ENCODE measurements around the gene AKAIN1.

Gene AKAIN1

GRCh38 chr18:5159080-5159479 lies 38.0 kb downstream of the AKAIN1 start:
- no peak for DNase-seq (ENCODE audit: low read depth)

- DNase-seq (ENCODE audit: low read depth) = no peak
These were observed 38.5 kb downstream of the AKAIN1 start for GRCh38 chr18:5158587-5158986.

- no peak for DNase-seq (ENCODE audit: low read depth)
These were observed 38.9 kb downstream of the AKAIN1 start for GRCh38 chr18:5158172-5158571.

GRCh38 chr18:5155907-5156287 lies 41.2 kb downstream of the AKAIN1 start:
- DNase-seq (ENCODE audit: low read depth) = no peak

- DNase-seq (ENCODE audit: low read depth) = no peak
These were observed 41.7 kb downstream of the AKAIN1 start for GRCh38 chr18:5155218-5155906.

- DNase-seq (ENCODE audit: low read depth) = no peak
These were observed 44.6 kb downstream of the AKAIN1 start for GRCh38 chr18:5152343-5153020.

- no peak for DNase-seq (ENCODE audit: low read depth)
These were observed 46.2 kb downstream of the AKAIN1 start for GRCh38 chr18:5150894-5151293.

- no peak for DNase-seq (ENCODE audit: low read depth)
These were observed 51.0 kb downstream of the AKAIN1 start for GRCh38 chr18:5146093-5146492.

GRCh38 chr18:5145168-5145825 lies 51.8 kb downstream of the AKAIN1 start:
- DNase-seq (ENCODE audit: low read depth) = no peak

- DNase-seq (ENCODE audit: low read depth) = no peak
These were observed 52.4 kb downstream of the AKAIN1 start for GRCh38 chr18:5144629-5145028.

GRCh38 chr18:5142859-5143258 lies 54.2 kb downstream of the AKAIN1 start:
- DNase-seq (ENCODE audit: low read depth) = no peak

- no peak for DNase-seq (ENCODE audit: low read depth)
These were observed 54.9 kb downstream of the AKAIN1 start for GRCh38 chr18:5142131-5142530.

GRCh38 chr18:5137261-5137660 lies 59.8 kb downstream of the AKAIN1 start:
- no peak for DNase-seq (ENCODE audit: low read depth)

GRCh38 chr18:5132987-5133386 lies 64.1 kb downstream of the AKAIN1 start:
- DNase-seq (ENCODE audit: low read depth) = no peak

- no peak for DNase-seq (ENCODE audit: low read depth)
These were observed 74.8 kb downstream of the AKAIN1 start for GRCh38 chr18:5122272-5122671.

GRCh38 chr18:5110266-5110665 lies 86.8 kb downstream of the AKAIN1 start:
- no peak for DNase-seq (ENCODE audit: low read depth)

GRCh38 chr18:5107988-5108387 lies 89.1 kb downstream of the AKAIN1 start:
- no peak for DNase-seq (ENCODE audit: low read depth)

- no peak for DNase-seq (ENCODE audit: low read depth)
These were observed 90.3 kb downstream of the AKAIN1 start for GRCh38 chr18:5106730-5107129.

GRCh38 chr18:5104246-5104645 lies 92.8 kb downstream of the AKAIN1 start:
- DNase-seq (ENCODE audit: low read depth) = no peak

GRCh38 chr18:5103693-5104092 lies 93.4 kb downstream of the AKAIN1 start:
- DNase-seq (ENCODE audit: low read depth) = no peak

- no peak for DNase-seq (ENCODE audit: low read depth)
These were observed 93.8 kb downstream of the AKAIN1 start for GRCh38 chr18:5103286-5103685.

- DNase-seq (ENCODE audit: low read depth) = no peak
These were observed 99.8 kb downstream of the AKAIN1 start for GRCh38 chr18:5097116-5097703.

- no peak for DNase-seq (ENCODE audit: low read depth)
These were observed 101.8 kb downstream of the AKAIN1 start for GRCh38 chr18:5095239-5095638.

Data from EH (cell line).